SW 1271 (cell line): ENCODE results near the gene PRRG2.
"Not testable (repeated sequence)": the region's sequence is repeated elsewhere in the genome, so short reads cannot be mapped to it uniquely, and the experiment has no call there.

Experiments
- DNase-seq, 2 experiments: peaks; one replicate each; lab custom pipeline; 2025; lab: John Stamatoyannopoulos, UW

The PRRG2 gene

GRCh38 chr19:49609499-49610092, 28.5 kb downstream of the PRRG2 start:
- no peak for DNase-seq

GRCh38 chr19:49613374-49613773, 32.3 kb downstream of the PRRG2 start:
- DNase-seq: peak in 1 of 2 experiments; percentile 48

GRCh38 chr19:49614096-49614833, 33.1 kb downstream of the PRRG2 start:
- DNase-seq: peak; percentile 50 to 89

GRCh38 chr19:49615861-49616260, 34.7 kb downstream of the PRRG2 start:
- DNase-seq: no peak

GRCh38 chr19:49616532-49616931, 35.4 kb downstream of the PRRG2 start:
- DNase-seq: no peak

GRCh38 chr19:49616945-49617344, 35.8 kb downstream of the PRRG2 start:
- DNase-seq: no peak

- DNase-seq: not testable (repeated sequence)
Measured at GRCh38 chr19:49617860-49618259, 36.7 kb downstream of the PRRG2 start.

- no peak for DNase-seq
Measured at GRCh38 chr19:49624967-49625910, 44.1 kb downstream of the PRRG2 start.

- no peak for DNase-seq
Measured at GRCh38 chr19:49626226-49626625, 45.1 kb downstream of the PRRG2 start.

GRCh38 chr19:49629659-49630058, 48.5 kb downstream of the PRRG2 start:
- no peak for DNase-seq

- no peak for DNase-seq
Measured at GRCh38 chr19:49631014-49631588, 50.0 kb downstream of the PRRG2 start.

- DNase-seq: no peak
Measured at GRCh38 chr19:49631610-49632192, 50.6 kb downstream of the PRRG2 start.

GRCh38 chr19:49632576-49632975, 51.5 kb downstream of the PRRG2 start:
- no peak for DNase-seq

GRCh38 chr19:49633273-49633672, 52.2 kb downstream of the PRRG2 start:
- not testable (repeated sequence) for DNase-seq

GRCh38 chr19:49635530-49636232, 54.6 kb downstream of the PRRG2 start:
- no peak for DNase-seq

GRCh38 chr19:49636233-49636932, 55.3 kb downstream of the PRRG2 start:
- no peak for DNase-seq

GRCh38 chr19:49637821-49638738, 57.0 kb downstream of the PRRG2 start:
- DNase-seq: peak; percentile 25 to 70

GRCh38 chr19:49639401-49640112, 58.4 kb downstream of the PRRG2 start:
- peak in 1 of 2 experiments; percentile 22 for DNase-seq
